GM12892 (cell line): Measurements from ENCODE around the gene GPATCH3.

ENCODE experiments used
- POLR2A ChIP-seq: IDR thresholded peaks from 2 replicates; pipeline ENCODE4 v1.6.1; 2011; ENCODE audit warnings: low read depth, low read length, control low read depth
- POLR2AphosphoS5 ChIP-seq: IDR thresholded peaks from 2 replicates; pipeline ENCODE4 v1.6.1; 2011; ENCODE audit warnings: low read depth, low read length, control low read depth

- no peak for TF ChIP-seq POLR2AphosphoS5
- no peak for TF ChIP-seq POLR2A
Observed at GRCh38 chr1:26852701-26853100, 47.6 kb downstream of the GPATCH3 start.
